SK-N-SH (cell line): ENCODE measurements around the gene MST1R. TPM values are rescaled to one million over a fixed set of nuclear protein-coding genes. Genes with fewer than 3 reads are reported as not detected.

ENCODE experiments used
- CTCF ChIA-PET: fragments of 300-600, 350-600 bp; formaldehyde crosslinking; extraction: SDS; loops from one replicate; lab custom pipeline; 2021; lab: Yijun Ruan, JAX
- POLR2A ChIA-PET: fragments of 350-600 bp; sonication (Branson Sonifier 250); formaldehyde crosslinking; extraction: SDS; loops from one replicate; lab custom pipeline; 2020; ENCODE audit warnings: antibody characterized with exemption, inconsistent platforms; lab: Yijun Ruan, JAX
- DNase-seq: peaks from one replicate; pipeline ENCODE4 v3.0.0; 2012
- H2AFZ ChIP-seq: fragments of 200-600 bp; sonication (generic); 2 replicates; pipeline ENCODE4 v1.8.1; 2016; ENCODE audit warnings: antibody characterized with exemption, mild to moderate bottlenecking, low read depth
- H3F3A ChIP-seq: fragments of 200-600 bp; sonication (generic); replicated peaks from 2 replicates; pipeline ENCODE3; 2016; ENCODE audit warnings: antibody characterized with exemption, mild to moderate bottlenecking; ENCODE audit not compliant: insufficient read depth
- H3K27ac ChIP-seq, 2 experiments: fragments of 200-500 bp in 1 of 2; fragments of 200-600 bp in 1 of 2; sonication (Bioruptor generic) in 1 of 2; sonication (generic), shearing (Covaris generic) in 1 of 2; 2 replicates each; pipeline versions ENCODE4 v1.5.1 to v1.6.1; 2014 to 2016; ENCODE audit warnings: low read depth in 2 of 2, inconsistent platforms in 1 of 2, low read length in 1 of 2, mild to moderate bottlenecking in 1 of 2, mixed read lengths in 1 of 2
- H3K27me3 ChIP-seq: fragments of 200-600 bp; sonication (generic), shearing (Covaris generic); 2 replicates; pipeline ENCODE4 v1.6.1; 2016; ENCODE audit warnings: mixed run types; ENCODE audit not compliant: insufficient read depth
- H3K36me3 ChIP-seq, 2 experiments: fragments of 200-500 bp in 1 of 2; fragments of 200-600 bp in 1 of 2; sonication (Bioruptor generic) in 1 of 2; sonication (generic) in 1 of 2; replicated peaks in 1 of 2; 2 replicates each; pipeline versions ENCODE3 to v1.5.1; 2014 to 2016; ENCODE audit warnings: low read length in 1 of 2, mild to moderate bottlenecking in 1 of 2; ENCODE audit not compliant: insufficient read depth in 2 of 2, control insufficient read depth in 1 of 2
- H3K4me1 ChIP-seq, 2 experiments: fragments of 200-500 bp in 1 of 2; fragments of 200-600 bp in 1 of 2; sonication (Bioruptor generic) in 1 of 2; sonication (generic), shearing (Covaris generic) in 1 of 2; 2 replicates each; pipeline versions ENCODE4 v1.5.1 to v1.6.1; 2014 to 2016; ENCODE audit warnings: low read depth in 1 of 2, low read length in 1 of 2, mixed run types in 1 of 2; ENCODE audit not compliant: insufficient read depth in 2 of 2, control insufficient read depth in 1 of 2
- H3K4me2 ChIP-seq: fragments of 200-600 bp; sonication (generic), shearing (Covaris generic); 2 replicates; pipeline ENCODE4 v1.6.1; 2017; ENCODE audit warnings: mixed run types
- H3K4me3 ChIP-seq, 2 experiments: fragments of 200-500 bp in 1 of 2; fragments of 200-600 bp in 1 of 2; sonication (Bioruptor generic) in 1 of 2; sonication (generic), shearing (Covaris generic) in 1 of 2; 2 replicates each; pipeline versions ENCODE4 v1.5.1 to v1.8.1; 2014 to 2016; ENCODE audit warnings: low read depth in 2 of 2, inconsistent platforms in 1 of 2, low read length in 1 of 2, mild to moderate bottlenecking in 1 of 2, mixed read lengths in 1 of 2, moderate library complexity in 1 of 2
- H3K79me2 ChIP-seq: fragments of 200-600 bp; sonication (generic); 2 replicates; pipeline ENCODE4 v1.8.1; 2017; ENCODE audit warnings: mild to moderate bottlenecking; ENCODE audit not compliant: insufficient read depth
- H3K9ac ChIP-seq: fragments of 200-600 bp; sonication (generic); 2 replicates; pipeline ENCODE4 v1.6.1; 2017; ENCODE audit warnings: mixed run types
- H3K9me2 ChIP-seq: fragments of 200-600 bp; sonication (generic); 2 replicates; pipeline ENCODE4 v1.6.1; 2017; ENCODE audit warnings: mixed run types
- H3K9me3 ChIP-seq: fragments of 200-600 bp; sonication (generic); 2 replicates; pipeline ENCODE4 v1.6.1; 2017; ENCODE audit warnings: mixed run types, mild to moderate bottlenecking, moderate library complexity
- H4K20me1 ChIP-seq: fragments of 200-600 bp; sonication (generic); 2 replicates; pipeline ENCODE4 v1.6.1; 2017; ENCODE audit warnings: mild to moderate bottlenecking, mixed run types; ENCODE audit not compliant: insufficient read depth
- CHD2 ChIP-seq: fragments of 150-350 bp; IDR thresholded peaks from 2 replicates; pipeline ENCODE4 v1.6.1; 2018; ENCODE audit warnings: low read length; ENCODE audit not compliant: partially characterized antibody
- ELF1 ChIP-seq: IDR thresholded peaks from 2 replicates; pipeline ENCODE4 v1.4.0; 2012
- EP300 ChIP-seq, 2 experiments: IDR thresholded peaks; 2 replicates each; pipeline versions ENCODE4 v1.4.0 to v1.6.1; 2012; ENCODE audit warnings: borderline replicate concordance in 1 of 2, low read depth in 1 of 2, low read length in 1 of 2
- GABPA ChIP-seq: IDR thresholded peaks from 2 replicates; pipeline ENCODE4 v1.4.0; 2012; ENCODE audit warnings: low read depth, mild to moderate bottlenecking
- GATA2 ChIP-seq: sonication (generic); formaldehyde crosslinking; IDR thresholded peaks from 2 replicates; pipeline ENCODE4 v1.5.0; 2020; ENCODE audit warnings: mild to moderate bottlenecking, missing genetic modification reagents
- JUND ChIP-seq: IDR thresholded peaks from 2 replicates; pipeline ENCODE4 v1.4.0; 2012
- MAX ChIP-seq: IDR thresholded peaks from 2 replicates; pipeline ENCODE4 v1.4.0; 2012; ENCODE audit warnings: low read depth
- MXI1 ChIP-seq: IDR thresholded peaks from 2 replicates; pipeline ENCODE4 v1.6.1; 2012; ENCODE audit warnings: mild to moderate bottlenecking, low read depth, low read length, improper control_type of control experiment
- POLR2AphosphoS5 ChIP-seq: IDR thresholded peaks from 2 replicates; pipeline ENCODE4 v1.6.1; 2012; ENCODE audit warnings: low read depth, low read length
- RAD21 ChIP-seq: IDR thresholded peaks from 2 replicates; pipeline ENCODE4 v1.6.1; 2012; ENCODE audit warnings: mild to moderate bottlenecking, low read length
- SIN3A ChIP-seq: IDR thresholded peaks from 2 replicates; pipeline ENCODE4 v1.6.1; 2012; ENCODE audit warnings: low read depth, mild to moderate bottlenecking, low read length, moderate library complexity, borderline replicate concordance
- SMC3 ChIP-seq: IDR thresholded peaks from 2 replicates; pipeline ENCODE4 v1.6.1; 2012; ENCODE audit warnings: low read depth, low read length, improper control_type of control experiment
- TAF1 ChIP-seq: IDR thresholded peaks from 2 replicates; pipeline ENCODE4 v1.6.1; 2012; ENCODE audit warnings: low read depth, mild to moderate bottlenecking, low read length, moderate library complexity, borderline replicate concordance
- TCF12 ChIP-seq: IDR thresholded peaks from 2 replicates; pipeline ENCODE4 v1.4.0; 2012
- USF1 ChIP-seq: IDR thresholded peaks from 2 replicates; pipeline ENCODE4 v1.4.0; 2012; ENCODE audit warnings: low read depth, borderline replicate concordance
- YY1 ChIP-seq: IDR thresholded peaks from 2 replicates; pipeline ENCODE4 v1.4.0; 2012; ENCODE audit warnings: low read depth, mild to moderate bottlenecking
- WGBS: methylation state at CpG from one replicate; pipeline ENCODE4 v1.1.6; 2017; ENCODE audit warnings: low lambda C conversion rate; 5-methylcytosine and 5-hydroxymethylcytosine counted together
- polyA plus RNA-seq, 3 experiments: library from polyadenylated mRNA; depleted of rRNA; stranded (reverse); fragments of >200 nt; gene quantifications; 2 replicates each; pipeline ENCODE4 v1.2.3, GENCODE V29; 2012
- TF ChIP-seq, protein P1 (sequence below): fragments of 150-350 bp; IDR thresholded peaks from 2 replicates; pipeline ENCODE4 v1.6.1; 2017; ENCODE audit warnings: antibody characterized with exemption, low read length, low read depth, borderline replicate concordance
- TF ChIP-seq, protein P2 (sequence below): fragments of 200-600 bp; sonication (generic); IDR thresholded peaks from 2 replicates; pipeline ENCODE4 v1.6.1; 2017; ENCODE audit warnings: antibody characterized with exemption, mild to moderate bottlenecking, moderate library complexity

Gene MST1R
- polyA plus RNA-seq, 1 of the 3 experiments (the other 2 are of a cell fraction) = 0.23 TPM

GRCh38 chr3:49859576-49860305 lies 43.9 kb downstream of the MST1R start:
- no peaks in the 10 kb centered on the region for H3K9me3 ChIP-seq
- H3K9ac ChIP-seq = no peak overlapping the region
- no peaks in the 10 kb centered on the region for H4K20me1 ChIP-seq
- H3K27ac ChIP-seq = no peak overlapping the region
- H3K4me1 ChIP-seq = peaks cover 0 to 14% of the 10 kb centered on the region in 2 experiments; a peak in 1 of 4 replicates
- H3K79me2 ChIP-seq = peaks cover 16% of the 10 kb centered on the region
- no peaks in the 10 kb centered on the region for H3K9me2 ChIP-seq
- ChIA-PET CTCF (no interaction called here), POLR2A (no interaction called here)
- WGBS = 53% methylated on average over 6 of the region's 12 CpGs
- H3K27me3 ChIP-seq = 0 out of 2 replicates have a peak, but pooled peaks cover 19% of the 10 kb centered on the region
- H3K4me3 ChIP-seq = no peak overlapping the region
- no peak overlapping the region for H2AFZ ChIP-seq
- no peak overlapping the region for H3K4me2 ChIP-seq
- TF ChIP-seq JUND (no peak), SIN3A (no peak), EP300 (IDR thresholded peaks at IDR 0.05; ENCODE audit: borderline replicate concordance in 1 of 2, low read depth in 1 of 2, low read length in 1 of 2) (no peak), POLR2AphosphoS5 (no peak), MAX (no peak), YY1 (no peak), ELF1 (no peak), GATA2 (no peak), CHD2 (no peak), TCF12 (no peak), SMC3 (no peak), USF1 (no peak)
- TF ChIP-seq, protein P1, sequence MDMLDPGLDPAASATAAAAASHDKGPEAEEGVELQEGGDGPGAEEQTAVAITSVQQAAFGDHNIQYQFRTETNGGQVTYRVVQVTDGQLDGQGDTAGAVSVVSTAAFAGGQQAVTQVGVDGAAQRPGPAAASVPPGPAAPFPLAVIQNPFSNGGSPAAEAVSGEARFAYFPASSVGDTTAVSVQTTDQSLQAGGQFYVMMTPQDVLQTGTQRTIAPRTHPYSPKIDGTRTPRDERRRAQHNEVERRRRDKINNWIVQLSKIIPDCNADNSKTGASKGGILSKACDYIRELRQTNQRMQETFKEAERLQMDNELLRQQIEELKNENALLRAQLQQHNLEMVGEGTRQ = no peak
- H3K36me3 ChIP-seq = no peaks in the 10 kb centered on the region
- H3F3A ChIP-seq = no peaks in the 10 kb centered on the region
- no peak for DNase-seq

DNA sequence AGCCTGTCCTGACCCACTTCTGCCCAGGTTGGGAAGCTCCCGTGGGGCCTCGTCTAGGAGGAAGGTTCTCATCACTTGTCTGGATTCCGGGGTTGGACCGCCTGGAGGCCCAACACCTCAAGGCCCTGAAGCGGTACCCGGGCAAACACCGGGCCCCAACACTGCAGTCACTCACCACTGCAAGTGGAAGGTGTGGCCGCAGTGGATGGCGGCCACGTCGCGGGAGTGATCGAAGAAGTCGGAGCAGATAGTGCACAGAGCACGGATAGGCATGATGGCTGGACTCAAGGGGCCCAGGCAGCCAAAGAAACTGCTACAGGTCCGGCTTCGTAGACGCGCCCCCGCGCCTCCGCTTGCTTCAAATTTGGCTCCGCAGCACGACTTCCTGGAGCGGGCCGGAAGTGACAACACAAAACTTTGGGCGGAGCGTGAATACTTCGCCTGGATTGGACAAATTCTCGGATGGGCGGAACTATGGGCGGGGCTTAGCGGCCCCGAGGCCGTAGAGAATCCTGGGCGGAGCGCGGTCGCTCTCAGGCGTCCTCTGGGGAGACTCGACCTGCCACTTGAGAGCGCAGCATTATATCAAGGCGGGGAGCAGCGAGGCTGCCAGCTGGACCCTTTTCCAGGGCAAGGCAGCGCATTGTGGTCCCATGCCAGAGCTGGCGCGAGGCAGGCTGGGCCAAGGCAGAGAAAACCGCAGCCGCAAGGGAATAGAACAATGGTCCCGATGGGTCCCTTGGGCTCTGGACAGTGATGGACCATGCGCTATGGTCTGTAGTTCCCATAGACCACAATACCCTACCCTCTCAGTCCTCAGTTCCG lies 47.3 kb downstream of the MST1R start, which contains the start of gene TRAIP:
TRAIP (minus strand) TSS at position 384 of the 825 bp plus-strand sequence; CDS start at position 273, 111 bp downstream.
- peak within 1 kb of the TSS; percentile 38 to 85; a peak in 3 of 4 replicates for H3K27ac ChIP-seq
- H3K9ac ChIP-seq = peak within 1 kb of the TSS; percentile 73
- H3K4me2 ChIP-seq = peak within 1 kb of the TSS; percentile 99
- CTCF ChIA-PET = interaction anchor here (1.4 to 4.0 kb wide), 4 partner anchors 15 to 317 kb away, joined by 3 to 22 read pairs (median 8); no protein-coding TSS in a partner anchor
- no peaks in the 10 kb centered on the region for H3K9me3 ChIP-seq
- H3K36me3 ChIP-seq = no peaks in the 10 kb centered on the region
- POLR2A ChIA-PET = interaction anchor here (0.7 to 1.2 kb wide), 3 partner anchors 14 to 49 kb away, joined by 3 read pairs; no protein-coding TSS in a partner anchor
- DNase-seq = peak; percentile 98
- peak within 1 kb of the TSS; percentile 71 to 98 for H3K4me3 ChIP-seq
- no peaks in the 10 kb centered on the region for H3K27me3 ChIP-seq
- H3K4me1 ChIP-seq = peaks cover 0 to 14% of the 10 kb centered on the region in 2 experiments; a peak in 1 of 4 replicates
- H2AFZ ChIP-seq = peak within 1 kb of the TSS; percentile 99
- H3F3A ChIP-seq = no peaks in the 10 kb centered on the region
- TF ChIP-seq SMC3 = peak; percentile 16
- TF ChIP-seq ELF1 = peak; percentile 89
- TF ChIP-seq MAX = peak; percentile 96
- TF ChIP-seq SIN3A = peak; percentile 98
- peak; percentile 91 for TF ChIP-seq POLR2AphosphoS5
- TF ChIP-seq GABPA = peak; percentile 98
- peak; percentile 63; the same call in 1 of the 2 replicates for TF ChIP-seq TAF1
- TF ChIP-seq MXI1 = peak; percentile 95
- no peak for TF ChIP-seq JUND
- TF ChIP-seq RAD21 = peak; percentile 40
- TF ChIP-seq, protein P2, sequence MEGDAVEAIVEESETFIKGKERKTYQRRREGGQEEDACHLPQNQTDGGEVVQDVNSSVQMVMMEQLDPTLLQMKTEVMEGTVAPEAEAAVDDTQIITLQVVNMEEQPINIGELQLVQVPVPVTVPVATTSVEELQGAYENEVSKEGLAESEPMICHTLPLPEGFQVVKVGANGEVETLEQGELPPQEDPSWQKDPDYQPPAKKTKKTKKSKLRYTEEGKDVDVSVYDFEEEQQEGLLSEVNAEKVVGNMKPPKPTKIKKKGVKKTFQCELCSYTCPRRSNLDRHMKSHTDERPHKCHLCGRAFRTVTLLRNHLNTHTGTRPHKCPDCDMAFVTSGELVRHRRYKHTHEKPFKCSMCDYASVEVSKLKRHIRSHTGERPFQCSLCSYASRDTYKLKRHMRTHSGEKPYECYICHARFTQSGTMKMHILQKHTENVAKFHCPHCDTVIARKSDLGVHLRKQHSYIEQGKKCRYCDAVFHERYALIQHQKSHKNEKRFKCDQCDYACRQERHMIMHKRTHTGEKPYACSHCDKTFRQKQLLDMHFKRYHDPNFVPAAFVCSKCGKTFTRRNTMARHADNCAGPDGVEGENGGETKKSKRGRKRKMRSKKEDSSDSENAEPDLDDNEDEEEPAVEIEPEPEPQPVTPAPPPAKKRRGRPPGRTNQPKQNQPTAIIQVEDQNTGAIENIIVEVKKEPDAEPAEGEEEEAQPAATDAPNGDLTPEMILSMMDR = no peak
- H3K79me2 ChIP-seq = peaks cover 35% of the 10 kb centered on the region
- WGBS = 0% methylated on average over 8 of the region's 52 CpGs
- H4K20me1 ChIP-seq = no peaks in the 10 kb centered on the region
- H3K9me2 ChIP-seq = no peaks in the 10 kb centered on the region
